ENCODE measurements around the gene MARK3.

MARK3 gene

DNA sequence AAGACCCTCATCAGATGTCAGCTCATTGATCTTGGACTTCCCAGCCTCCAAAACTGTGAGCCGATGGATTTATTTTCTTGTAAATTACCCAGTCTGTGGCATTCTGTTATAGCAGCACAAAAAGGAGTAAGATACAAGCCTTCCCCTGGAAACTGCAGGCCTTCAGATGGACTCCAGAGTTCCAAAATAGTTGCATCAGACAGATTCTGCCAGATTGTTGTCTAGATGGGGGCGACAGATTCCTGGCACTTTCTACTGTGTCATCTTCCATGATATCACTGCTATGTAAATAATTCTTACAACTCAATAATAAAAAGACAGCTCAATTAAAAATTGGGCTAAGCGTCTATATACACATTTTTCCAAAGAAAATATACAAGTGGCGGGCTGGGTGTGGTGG is 17.2 kb upstream of the MARK3 start:
- no peak for DNase-seq

- no peak for DNase-seq
These were observed 15.1 kb upstream of the MARK3 start for GRCh38 chr14:103370087-103370486.

DNA sequence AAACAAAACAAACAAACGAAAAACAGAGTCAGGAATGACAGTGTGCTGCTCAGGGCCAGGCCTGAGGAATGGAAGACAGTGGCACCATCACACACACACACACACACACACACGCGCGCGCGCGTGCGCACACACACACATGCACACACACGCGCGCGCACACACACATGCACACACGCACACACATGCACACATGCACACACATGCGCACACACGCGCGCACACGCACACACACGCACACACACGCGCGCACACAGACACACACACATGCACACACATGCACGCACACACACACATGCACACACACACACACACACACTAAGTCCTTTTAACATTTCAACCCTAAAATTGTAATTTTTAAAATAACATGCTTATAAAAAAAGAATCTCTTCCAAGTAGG is 13.2 kb upstream of the MARK3 start:
- DNase-seq, result no peak

DNA sequence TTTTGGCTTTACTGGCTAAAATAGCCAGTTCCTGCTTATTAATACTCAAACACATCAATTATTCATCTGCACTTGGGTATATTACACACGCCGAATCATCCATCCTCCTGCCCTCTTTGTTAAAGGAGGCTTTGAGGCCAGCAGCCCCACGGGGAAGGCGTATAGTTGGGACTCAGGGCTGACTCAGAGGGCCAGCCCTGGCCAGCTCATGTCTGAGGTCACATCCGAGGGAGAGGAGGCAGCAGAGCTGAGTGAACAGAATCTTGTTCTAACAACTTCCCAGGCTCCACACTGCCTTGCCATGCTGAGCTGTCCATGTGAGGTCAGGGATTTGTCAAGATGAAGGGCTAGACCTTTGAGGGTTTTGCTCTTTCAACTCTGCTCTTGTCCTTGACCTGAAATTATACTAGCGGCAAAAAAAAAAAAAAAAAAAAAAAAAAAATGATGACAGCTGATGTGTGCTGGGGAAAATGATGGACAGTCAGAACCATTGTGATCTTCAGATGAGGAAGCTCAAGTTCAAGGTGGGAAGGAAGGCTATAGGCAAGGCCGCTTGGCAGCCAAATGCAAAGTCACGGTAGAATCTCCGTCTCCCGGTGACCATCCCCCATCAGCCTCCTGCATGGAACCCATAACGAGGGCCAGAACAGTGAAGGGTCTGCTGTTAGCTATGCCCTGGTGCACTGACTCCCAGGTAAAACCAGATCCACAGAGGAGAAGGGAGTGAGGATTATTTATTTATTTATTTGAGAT is 12.5 kb upstream of the MARK3 start:
- DNase-seq, result no peak

DNA sequence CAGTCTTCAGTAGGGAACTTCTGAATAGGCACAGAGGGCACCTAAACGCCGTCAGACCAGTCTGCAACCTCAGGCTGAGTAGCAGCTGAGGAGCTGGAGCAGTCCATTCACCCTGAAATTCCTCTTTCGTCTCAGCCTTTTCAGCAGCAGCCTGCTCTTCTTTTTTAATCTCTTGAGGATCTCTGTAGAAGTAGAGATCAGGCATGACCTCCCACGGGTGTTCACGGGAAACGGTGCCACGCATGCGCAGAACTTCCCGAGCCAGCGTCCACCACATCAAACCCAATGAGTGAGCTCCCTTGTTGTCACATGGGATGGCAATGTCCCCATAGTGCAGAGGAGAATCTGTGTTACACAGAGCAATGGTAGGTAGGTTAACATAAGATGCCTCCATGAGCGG is 11.1 kb upstream of the MARK3 start:
- peak in 1 of 2 experiments; percentile 33 for DNase-seq

DNA sequence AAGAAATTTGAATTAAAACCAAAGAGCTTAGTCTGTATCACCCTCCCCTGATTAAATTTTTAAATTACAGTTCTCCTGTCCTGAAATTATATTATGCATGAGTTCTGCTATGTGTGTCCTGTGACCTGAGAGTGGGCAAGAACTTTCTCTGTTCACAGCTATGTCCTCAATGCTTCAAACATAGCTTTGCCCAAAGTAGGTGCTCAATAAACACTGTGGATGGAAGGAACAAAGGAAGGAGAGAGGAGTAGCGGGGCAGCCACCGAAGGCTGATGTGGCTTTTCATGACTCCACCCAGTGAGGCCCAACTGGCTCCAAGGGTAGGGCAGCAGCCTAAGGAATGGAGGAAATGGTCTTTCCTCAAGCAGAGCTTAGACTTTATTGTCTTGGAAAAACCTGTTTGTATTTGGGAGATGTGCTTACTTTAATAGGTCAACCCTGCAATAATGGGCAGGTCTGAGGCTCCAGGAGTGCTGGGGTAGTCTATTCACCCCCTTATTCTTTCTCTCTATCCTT is 7.6 kb upstream of the MARK3 start:
- no peak for DNase-seq

GRCh38 chr14:103378038-103378854 is 7.0 kb upstream of the MARK3 start:
- no peak for DNase-seq

GRCh38 chr14:103380719-103381377 is 4.4 kb upstream of the MARK3 start:
- DNase-seq, result no peak

DNA sequence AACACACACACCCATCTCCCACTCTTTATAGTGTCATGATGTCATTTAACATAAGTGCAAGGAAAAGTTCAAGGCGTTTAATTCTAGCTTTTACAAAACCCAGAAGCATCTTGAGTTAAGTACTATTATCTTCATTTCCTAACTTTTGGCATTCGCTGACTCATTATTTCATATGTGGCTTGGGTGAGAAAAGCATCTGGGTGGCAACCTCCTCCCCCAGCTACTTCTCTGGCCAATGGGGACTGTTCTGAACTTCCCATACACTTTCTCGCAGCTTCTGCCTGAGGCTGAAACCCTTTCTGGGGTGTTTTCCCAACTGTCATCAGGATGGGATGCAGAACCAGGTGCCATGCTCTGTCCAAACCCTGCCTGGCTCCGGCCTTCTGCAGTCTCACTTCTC is 2.8 kb upstream of the MARK3 start:
- DNase-seq, result no peak

DNA sequence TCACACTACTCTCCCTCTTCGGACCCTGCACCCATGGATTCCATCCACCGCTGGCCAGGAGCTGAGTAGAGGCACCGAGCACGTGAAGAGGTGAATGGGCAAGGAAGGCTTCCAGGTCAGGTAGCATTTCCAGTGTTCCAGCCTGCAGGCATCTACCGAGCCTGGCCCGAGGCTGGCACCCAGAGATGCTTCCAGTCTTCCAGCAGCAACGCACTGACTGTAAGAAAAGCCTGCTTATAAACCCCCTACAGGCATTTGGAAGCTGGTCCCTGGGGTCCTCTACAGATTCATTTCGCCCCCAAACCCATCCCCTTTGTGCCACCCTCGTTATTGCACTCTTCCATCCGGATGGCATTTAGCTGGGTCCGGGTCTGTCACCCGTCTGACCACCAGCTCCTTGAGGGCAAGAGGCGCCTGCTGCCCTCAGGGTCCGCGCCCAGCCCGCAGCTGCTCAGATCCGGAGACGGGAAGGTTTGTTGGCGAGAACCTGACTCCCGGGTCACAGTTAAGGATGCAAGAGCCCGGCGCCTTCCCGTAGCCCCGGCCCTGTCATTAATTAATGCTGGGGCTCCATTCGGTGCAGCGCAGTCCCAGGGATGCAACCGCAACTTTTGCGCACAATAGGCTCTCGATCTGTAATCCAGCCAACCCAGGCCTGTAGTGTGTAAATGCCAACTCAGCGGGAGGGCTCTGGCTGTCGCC is 614 bp upstream of the MARK3 start:
- DNase-seq, result no peak

GRCh38 chr14:103385929-103386712 is 906 bp downstream of the MARK3 start:
- peak in 1 of 2 experiments; percentile 17 for DNase-seq

DNA sequence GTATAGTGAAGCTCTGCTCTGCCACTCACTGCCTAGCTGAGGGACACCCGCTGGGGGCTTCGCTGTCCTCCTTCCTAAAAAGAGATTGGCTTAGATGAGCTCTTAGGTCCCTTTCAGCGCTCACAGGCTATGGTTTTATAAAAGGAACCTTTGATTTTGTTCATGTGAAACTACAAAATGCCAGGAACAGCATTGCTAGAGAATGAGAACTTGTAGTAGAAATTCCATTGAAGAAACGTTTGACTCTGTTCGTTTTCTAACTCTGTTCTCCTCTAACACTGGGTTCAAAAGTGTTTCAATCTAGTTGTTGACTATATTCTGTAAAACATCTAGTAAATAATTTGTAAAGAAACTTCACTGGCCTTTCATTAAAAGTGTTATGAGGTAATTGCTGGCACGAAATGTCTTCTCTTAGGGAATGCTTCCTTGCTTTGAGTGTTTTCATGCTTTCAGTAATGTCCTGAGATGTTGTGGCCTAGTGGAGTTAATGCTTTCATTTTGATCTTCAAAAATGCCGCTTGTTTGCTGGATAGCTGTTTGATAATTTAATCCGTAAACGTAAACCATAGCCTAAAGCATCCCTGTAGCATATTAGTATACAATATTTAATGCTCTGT is 1.6 kb downstream of the MARK3 start:
- DNase-seq, result no peak

GRCh38 chr14:103388664-103389063 is 3.4 kb downstream of the MARK3 start:
- DNase-seq, result no peak

DNA sequence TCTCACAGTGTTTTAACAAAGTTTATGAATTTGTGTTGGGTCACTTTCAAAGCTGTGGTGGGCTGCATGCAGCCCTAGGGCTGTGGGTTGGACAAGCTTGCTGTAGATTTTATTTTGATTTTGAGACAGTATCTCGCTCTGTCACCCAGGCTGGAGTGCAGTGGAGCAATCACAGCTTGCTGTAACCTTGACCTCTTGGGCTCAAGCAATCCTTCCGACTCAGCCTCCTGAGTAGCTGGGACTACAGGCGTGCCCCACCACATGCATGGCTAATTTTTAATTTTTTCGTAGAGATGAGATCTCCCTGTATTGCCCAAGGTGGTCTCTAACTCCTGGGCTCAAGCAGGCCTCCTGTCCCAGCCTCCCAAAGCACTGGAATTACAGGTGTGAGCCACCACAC is 5.4 kb downstream of the MARK3 start:
- no peak for DNase-seq

DNA sequence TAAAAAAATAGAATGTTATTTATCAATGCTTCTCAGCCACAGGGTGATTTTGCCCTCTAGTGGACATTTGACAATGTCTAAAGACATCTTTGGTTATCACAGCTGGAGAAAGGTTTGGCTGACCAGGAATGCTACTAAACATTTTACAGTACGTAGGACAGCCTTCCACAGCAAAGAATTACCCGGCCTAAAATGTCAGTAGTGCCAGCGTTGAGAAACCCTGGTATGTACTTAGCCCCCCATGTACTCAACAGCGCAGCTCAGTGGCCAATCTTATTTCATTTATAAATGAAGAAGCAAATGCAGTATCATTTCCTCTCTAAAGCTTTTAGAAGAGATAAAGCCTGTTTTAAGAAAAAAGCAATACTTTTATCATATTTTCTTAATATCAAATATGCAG is 5.8 kb downstream of the MARK3 start:
- DNase-seq, result peak; percentile 33 to 44

GRCh38 chr14:103392106-103392505 is 6.9 kb downstream of the MARK3 start:
- DNase-seq, result no peak

- DNase-seq, result no peak
These were observed 7.4 kb downstream of the MARK3 start for GRCh38 chr14:103392572-103392971.

- no peak for DNase-seq
These were observed 7.9 kb downstream of the MARK3 start for GRCh38 chr14:103393070-103393469.

DNA sequence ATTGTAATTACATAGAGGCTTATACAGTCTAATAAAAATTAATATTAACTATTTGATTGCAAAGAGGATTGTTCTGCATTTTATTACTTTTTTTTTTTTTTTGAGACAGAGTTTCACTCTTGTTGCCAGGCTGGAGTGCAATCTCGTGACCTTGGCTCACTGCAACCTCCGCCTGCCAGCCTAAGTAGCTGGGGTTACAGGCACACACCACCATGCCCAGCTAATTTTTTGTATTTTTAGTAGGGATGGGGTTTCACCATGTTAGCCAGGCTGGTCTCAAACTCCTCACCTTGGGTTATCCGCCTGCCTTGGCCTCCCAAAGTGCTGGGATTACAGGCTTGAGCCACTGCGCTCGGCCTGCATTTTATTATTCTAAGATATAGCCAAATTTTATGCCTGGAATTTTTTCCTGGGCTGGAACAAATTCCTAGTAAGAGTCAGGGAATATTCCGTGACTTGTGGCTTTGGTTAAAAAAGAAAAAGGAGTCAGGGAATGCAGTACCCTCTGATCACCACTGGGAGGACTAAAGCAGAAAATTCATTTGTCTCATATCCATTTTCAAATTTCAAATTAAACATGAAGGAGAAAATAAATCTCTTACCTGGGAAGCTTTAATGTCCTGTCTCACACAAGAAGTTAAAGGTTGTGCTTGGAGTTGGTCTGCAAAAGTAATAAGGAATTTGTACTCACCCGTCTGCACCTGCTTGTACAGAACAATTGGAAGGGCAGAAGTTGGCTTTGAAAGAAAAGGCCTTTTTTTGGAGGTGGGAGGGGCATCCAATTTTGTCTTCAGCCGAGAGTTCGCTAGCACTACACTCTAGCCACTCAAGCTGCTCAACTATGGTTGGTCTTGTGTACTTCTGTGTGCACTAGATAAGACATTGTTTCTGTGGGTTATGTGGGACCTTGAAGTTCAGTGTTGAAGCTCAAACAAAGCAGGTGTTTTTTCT is 8.7 kb downstream of the MARK3 start:
- peak in 1 of 2 experiments; percentile 32 for DNase-seq

DNA sequence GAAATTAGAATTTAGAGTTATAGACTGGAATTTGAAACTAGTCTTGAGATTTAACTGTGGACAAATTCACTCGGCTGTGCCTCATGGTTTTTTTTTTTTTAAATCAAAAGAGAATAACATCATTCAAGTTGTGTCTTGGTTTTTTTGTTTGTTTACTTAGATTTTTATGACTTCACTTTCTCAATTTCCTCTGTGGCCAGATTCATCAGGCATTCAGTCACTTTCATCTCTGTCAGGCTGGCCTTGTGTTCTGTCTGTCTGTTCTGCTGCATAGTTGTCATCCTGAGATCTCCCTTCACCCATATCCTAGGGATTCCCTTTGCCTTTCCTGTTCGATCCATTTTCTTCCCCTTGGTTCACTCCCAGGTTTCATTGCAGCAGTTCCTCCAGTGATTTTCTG is 10.0 kb downstream of the MARK3 start:
- DNase-seq, result no peak

All from NCI-H446 (cell line).